ENCODE measurements around the gene HSD11B2.

HSD11B2 gene

DNA sequence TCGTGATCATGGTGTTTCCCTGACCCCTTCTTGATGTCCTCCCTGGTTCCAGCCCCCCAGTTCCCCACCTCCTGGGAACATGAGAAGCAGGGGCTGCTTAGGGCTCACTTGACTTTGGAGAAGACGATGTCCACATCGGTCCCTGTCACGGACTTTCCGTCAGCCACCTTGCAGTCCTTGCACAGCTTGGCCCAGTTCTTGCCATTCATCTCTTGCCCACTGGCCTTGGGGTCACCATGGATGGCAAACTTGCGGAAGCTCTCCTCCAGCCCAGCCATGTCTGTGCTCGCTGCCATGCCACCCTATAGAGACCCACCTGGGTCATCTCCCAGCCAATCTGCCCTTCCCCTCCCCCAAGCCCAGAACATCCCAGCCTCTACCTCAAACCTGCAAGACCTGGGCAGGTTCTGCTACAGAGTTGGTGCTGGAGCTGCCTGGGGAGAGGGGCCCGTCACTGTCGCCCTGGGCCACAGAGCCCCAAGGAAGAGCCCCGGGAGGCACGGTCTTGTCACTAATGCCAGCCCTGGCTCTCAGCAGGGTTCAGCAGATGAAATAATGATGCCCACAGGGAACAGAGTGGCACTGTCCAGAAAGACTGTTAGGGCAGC, 40.0 kb upstream of the HSD11B2 start:
- H3K27ac ChIP-seq = no peak overlapping the region
- H3K4me3 ChIP-seq (ENCODE audit: low read depth, low read length) = no peak overlapping the region
- peaks cover 6% of the 10 kb centered on the region for H3K4me1 ChIP-seq
- H3K4me2 ChIP-seq (ENCODE audit: low read length) = no peak overlapping the region
- TF ChIP-seq, protein P1, sequence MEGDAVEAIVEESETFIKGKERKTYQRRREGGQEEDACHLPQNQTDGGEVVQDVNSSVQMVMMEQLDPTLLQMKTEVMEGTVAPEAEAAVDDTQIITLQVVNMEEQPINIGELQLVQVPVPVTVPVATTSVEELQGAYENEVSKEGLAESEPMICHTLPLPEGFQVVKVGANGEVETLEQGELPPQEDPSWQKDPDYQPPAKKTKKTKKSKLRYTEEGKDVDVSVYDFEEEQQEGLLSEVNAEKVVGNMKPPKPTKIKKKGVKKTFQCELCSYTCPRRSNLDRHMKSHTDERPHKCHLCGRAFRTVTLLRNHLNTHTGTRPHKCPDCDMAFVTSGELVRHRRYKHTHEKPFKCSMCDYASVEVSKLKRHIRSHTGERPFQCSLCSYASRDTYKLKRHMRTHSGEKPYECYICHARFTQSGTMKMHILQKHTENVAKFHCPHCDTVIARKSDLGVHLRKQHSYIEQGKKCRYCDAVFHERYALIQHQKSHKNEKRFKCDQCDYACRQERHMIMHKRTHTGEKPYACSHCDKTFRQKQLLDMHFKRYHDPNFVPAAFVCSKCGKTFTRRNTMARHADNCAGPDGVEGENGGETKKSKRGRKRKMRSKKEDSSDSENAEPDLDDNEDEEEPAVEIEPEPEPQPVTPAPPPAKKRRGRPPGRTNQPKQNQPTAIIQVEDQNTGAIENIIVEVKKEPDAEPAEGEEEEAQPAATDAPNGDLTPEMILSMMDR (IDR thresholded peaks at IDR 0.05) = no peak
- no peak overlapping the region for H3K9ac ChIP-seq
- no peaks in the 10 kb centered on the region for H3K27me3 ChIP-seq (ENCODE audit: control insufficient read depth, insufficient read depth, low read length)
- no peaks in the 10 kb centered on the region for H3K36me3 ChIP-seq (ENCODE audit: control insufficient read depth, insufficient read depth, low read length)
- no peaks in the 10 kb centered on the region for H3K79me2 ChIP-seq
- no peaks in the 10 kb centered on the region for H3K9me3 ChIP-seq (ENCODE audit: control insufficient read depth, low read length)
- H2AFZ ChIP-seq = no peak overlapping the region

DNA sequence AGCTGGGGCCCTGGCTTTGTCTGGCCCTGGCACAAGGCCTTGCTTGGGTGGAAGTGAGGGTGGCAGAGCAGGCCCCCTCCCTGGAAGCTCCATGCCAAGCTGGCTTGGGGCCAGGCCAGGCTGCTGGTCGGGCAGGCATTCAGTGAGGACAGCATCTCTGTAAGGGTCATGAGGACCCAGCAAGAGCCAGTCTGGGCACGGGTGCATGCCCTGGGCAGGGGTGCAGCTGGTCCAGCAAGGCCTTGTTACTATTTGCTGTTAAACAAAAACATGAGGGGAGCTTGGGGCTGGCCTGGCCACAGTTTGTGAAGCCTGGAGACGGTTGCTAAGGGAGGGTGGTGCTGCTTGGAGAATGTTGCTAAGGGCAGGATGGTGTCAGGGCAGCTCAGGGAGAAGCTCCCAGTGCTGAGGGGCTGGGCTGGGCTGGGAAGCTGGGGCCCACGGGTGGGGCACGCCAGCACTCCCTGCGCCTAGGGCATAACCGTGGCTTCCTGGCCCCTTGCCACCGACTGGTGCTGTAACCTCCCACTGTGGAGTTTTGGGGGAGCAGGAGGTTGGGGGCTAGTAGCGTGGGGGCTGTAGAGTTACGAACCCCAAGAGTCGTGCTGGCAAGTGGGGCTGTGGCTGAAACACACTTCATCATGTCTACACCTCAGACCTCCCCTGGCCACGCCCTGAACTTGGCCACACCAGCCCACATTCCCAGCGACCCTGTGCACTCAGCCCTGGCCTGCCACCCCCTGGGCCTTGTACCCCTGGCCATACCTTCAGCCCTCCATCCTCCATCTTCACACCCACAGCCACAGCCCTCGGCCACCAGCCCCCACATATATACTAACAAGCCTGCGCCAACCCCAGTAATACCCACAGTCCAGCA, 39.3 kb upstream of the HSD11B2 start:
- Histone ChIP-seq H3K36me3 (ENCODE audit: control insufficient read depth, insufficient read depth, low read length) (no peaks in the 10 kb centered on the region), H3K4me1 (peaks cover 12% of the 10 kb centered on the region), H3K4me2 (ENCODE audit: low read length) (no peak overlapping the region), H3K4me3 (ENCODE audit: low read depth, low read length) (no peak overlapping the region), H3K9ac (no peak overlapping the region), H3K27me3 (ENCODE audit: control insufficient read depth, insufficient read depth, low read length) (no peaks in the 10 kb centered on the region), H3K9me3 (ENCODE audit: control insufficient read depth, low read length) (no peaks in the 10 kb centered on the region), H3K79me2 (no peaks in the 10 kb centered on the region), H2AFZ (no peak overlapping the region), H3K27ac (no peak overlapping the region)
- TF ChIP-seq, protein P1 (IDR thresholded peaks at IDR 0.05) = no peak

DNA sequence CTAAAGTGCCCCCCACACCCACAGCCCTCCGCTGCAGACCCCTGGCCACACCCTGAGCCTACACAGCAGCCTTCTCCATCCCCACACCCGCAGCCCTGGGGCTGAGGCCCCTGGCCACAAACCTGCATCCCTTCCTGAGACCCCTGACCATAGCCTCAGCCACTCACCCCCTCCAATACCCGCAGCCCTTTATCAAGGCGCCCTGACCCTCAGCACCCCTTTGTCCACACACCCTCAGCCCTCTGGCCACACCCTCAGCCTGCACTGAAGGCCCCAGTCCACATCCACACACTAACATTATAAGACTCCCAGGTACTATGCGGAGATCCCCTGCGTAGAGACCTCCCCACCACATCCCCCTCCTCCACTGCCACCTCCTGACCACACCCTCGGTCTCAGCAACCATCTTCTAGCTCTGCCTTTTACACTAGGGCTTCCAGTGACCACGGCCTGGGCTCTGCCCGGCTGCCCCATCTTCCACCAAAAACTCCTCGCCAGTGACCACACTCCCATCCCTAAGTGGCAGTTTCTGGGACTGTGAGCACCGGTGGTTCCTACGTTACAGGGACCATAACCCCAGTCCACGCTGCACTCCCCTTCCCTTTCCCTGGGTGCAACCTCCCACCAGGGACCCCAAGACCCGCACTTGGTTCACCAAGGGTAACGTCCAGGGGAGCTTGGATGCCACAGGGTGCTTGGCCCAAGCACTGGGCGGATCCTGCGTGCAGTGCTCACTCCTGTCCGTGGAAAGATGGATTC, 38.4 kb upstream of the HSD11B2 start:
- Histone ChIP-seq H2AFZ (peak overlapping the region; percentile 69), H3K4me1 (peaks cover 17% of the 10 kb centered on the region), H3K27ac (no peak overlapping the region), H3K36me3 (ENCODE audit: control insufficient read depth, insufficient read depth, low read length) (no peaks in the 10 kb centered on the region), H3K9ac (no peak overlapping the region), H3K4me3 (ENCODE audit: low read depth, low read length) (peak overlapping the region; percentile 64), H3K27me3 (ENCODE audit: control insufficient read depth, insufficient read depth, low read length) (no peaks in the 10 kb centered on the region), H3K79me2 (no peaks in the 10 kb centered on the region), H3K9me3 (ENCODE audit: control insufficient read depth, low read length) (no peaks in the 10 kb centered on the region), H3K4me2 (ENCODE audit: low read length) (peak overlapping the region; percentile 76)
- TF ChIP-seq, protein P1 (IDR thresholded peaks at IDR 0.05) = no peak

DNA sequence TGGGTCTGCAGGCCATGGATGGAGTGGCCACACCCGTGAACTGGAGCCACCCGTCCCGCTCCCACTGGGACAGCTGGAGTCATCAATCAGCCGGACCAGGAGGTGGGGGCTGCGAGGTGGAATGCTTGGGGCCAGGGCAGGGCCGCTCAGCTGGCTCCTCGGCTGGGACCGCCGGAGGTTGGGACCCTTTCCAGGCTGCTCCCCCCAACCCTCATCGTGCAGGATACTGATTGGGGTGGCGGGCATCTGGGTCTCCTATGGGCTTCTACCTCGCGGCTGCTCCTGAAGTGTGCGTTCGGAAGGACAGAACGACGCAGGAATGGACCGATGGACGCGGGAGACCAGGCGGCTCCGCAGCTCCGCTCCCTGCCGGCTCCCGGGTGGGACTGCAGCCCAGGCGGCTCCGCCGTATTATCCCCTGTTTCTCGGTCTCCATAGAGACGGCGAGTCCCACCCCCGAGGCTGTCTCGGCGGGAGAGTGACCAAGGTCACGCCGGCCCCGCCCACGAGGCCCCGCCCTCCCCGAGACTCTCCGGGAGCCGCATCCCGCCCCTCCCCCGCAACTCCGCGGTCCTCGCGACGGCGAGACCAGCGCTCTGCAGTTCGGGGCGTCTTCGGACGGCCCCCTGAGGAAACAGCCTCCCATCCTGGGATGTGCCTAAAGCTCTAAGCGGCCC, 37.7 kb upstream of the HSD11B2 start, which contains the start of gene TPPP3:
Gene TPPP3 (minus strand): TSS at position 388 of the 677 bp plus-strand sequence. CDS start 2,387 bp downstream, outside the sequence.
- TF ChIP-seq, protein P1 (IDR thresholded peaks at IDR 0.05) = peak; percentile 72
- no peaks in the 10 kb centered on the region for H3K79me2 ChIP-seq
- H2AFZ ChIP-seq = peak within 1 kb of the TSS; percentile 69
- peak within 1 kb of the TSS; percentile 76 for H3K4me2 ChIP-seq (ENCODE audit: low read length)
- H3K9me3 ChIP-seq (ENCODE audit: control insufficient read depth, low read length) = no peaks in the 10 kb centered on the region
- H3K27me3 ChIP-seq (ENCODE audit: control insufficient read depth, insufficient read depth, low read length) = no peaks in the 10 kb centered on the region
- H3K27ac ChIP-seq = peak within 1 kb of the TSS; percentile 36
- peaks cover 17% of the 10 kb centered on the region for H3K4me1 ChIP-seq
- H3K4me3 ChIP-seq (ENCODE audit: low read depth, low read length) = peak within 1 kb of the TSS; percentile 64
- no peak within 1 kb of the TSS for H3K9ac ChIP-seq
- no peaks in the 10 kb centered on the region for H3K36me3 ChIP-seq (ENCODE audit: control insufficient read depth, insufficient read depth, low read length)
